ENCODE measurements around the gene HLA-A.

DNA sequence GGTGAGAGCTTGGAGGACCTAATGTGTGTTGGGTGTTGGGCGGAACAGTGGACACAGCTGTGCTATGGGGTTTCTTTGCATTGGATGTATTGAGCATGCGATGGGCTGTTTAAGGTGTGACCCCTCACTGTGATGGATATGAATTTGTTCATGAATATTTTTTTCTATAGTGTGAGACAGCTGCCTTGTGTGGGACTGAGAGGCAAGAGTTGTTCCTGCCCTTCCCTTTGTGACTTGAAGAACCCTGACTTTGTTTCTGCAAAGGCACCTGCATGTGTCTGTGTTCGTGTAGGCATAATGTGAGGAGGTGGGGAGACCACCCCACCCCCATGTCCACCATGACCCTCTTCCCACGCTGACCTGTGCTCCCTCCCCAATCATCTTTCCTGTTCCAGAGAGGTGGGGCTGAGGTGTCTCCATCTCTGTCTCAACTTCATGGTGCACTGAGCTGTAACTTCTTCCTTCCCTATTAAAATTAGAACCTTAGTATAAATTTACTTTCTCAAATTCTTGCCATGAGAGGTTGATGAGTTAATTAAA is 3.0 kb downstream of the HLA-A start:
- TF ChIP-seq, protein P1, sequence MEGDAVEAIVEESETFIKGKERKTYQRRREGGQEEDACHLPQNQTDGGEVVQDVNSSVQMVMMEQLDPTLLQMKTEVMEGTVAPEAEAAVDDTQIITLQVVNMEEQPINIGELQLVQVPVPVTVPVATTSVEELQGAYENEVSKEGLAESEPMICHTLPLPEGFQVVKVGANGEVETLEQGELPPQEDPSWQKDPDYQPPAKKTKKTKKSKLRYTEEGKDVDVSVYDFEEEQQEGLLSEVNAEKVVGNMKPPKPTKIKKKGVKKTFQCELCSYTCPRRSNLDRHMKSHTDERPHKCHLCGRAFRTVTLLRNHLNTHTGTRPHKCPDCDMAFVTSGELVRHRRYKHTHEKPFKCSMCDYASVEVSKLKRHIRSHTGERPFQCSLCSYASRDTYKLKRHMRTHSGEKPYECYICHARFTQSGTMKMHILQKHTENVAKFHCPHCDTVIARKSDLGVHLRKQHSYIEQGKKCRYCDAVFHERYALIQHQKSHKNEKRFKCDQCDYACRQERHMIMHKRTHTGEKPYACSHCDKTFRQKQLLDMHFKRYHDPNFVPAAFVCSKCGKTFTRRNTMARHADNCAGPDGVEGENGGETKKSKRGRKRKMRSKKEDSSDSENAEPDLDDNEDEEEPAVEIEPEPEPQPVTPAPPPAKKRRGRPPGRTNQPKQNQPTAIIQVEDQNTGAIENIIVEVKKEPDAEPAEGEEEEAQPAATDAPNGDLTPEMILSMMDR (optimal IDR thresholded peaks at IDR 0.05 in 1 of 3, IDR thresholded peaks at IDR 0.05 in 1 of 3, conservative IDR thresholded peaks at IDR 0.05 in 1 of 3; ENCODE audit: extremely low read depth in 1 of 3, insufficient read depth in 2 of 3, low read length in 3 of 3): no peak
- no peak for TF ChIP-seq EZH2 (IDR thresholded peaks at IDR 0.05; ENCODE audit: low read length)

Measured in keratinocyte (primary cell).